GM19239 (cell line): Measurements from ENCODE around the gene PPIF.

ENCODE experiments used
- DNase-seq: peaks from one replicate; pipeline ENCODE4 v3.0.0; 2011; ENCODE audit warnings: low spot score; ENCODE audit not compliant: insufficient read length
- FAIRE-seq: peaks from 2 replicates; lab custom pipeline; 2011; peaks lifted over from hg19 to GRCh38; lab: Jason Lieb, UNC

The PPIF gene

GRCh38 chr10:79381804-79382221 is 34.5 kb downstream of the PPIF start:
- DNase-seq = no peak
- FAIRE-seq = no peak

- DNase-seq (no peak), FAIRE-seq (no peak)
Measured at GRCh38 chr10:79382491-79382941, 35.2 kb downstream of the PPIF start.

- no peak for DNase-seq
- FAIRE-seq = no peak
Measured at GRCh38 chr10:79383974-79384606, 36.8 kb downstream of the PPIF start.

- no peak for DNase-seq
- FAIRE-seq = no peak
Measured at GRCh38 chr10:79384773-79385391, 37.6 kb downstream of the PPIF start.

- no peak for DNase-seq
- FAIRE-seq = no peak
Measured at GRCh38 chr10:79385392-79385795, 38.1 kb downstream of the PPIF start.

GRCh38 chr10:79385804-79386531 is 38.7 kb downstream of the PPIF start:
- FAIRE-seq (no peak), DNase-seq (no peak)

GRCh38 chr10:79386637-79387465 is 39.6 kb downstream of the PPIF start:
- FAIRE-seq (no peak), DNase-seq (no peak)

GRCh38 chr10:79387466-79387973 is 40.3 kb downstream of the PPIF start:
- no peak for FAIRE-seq

GRCh38 chr10:79387974-79388850 is 40.9 kb downstream of the PPIF start:
- DNase-seq (no peak), FAIRE-seq (no peak)

More at GRCh38 chr10:79387466-79387973, 40.3 kb downstream of the PPIF start:
- DNase-seq = no peak

GRCh38 chr10:79390057-79390456 is 42.8 kb downstream of the PPIF start:
- DNase-seq (no peak), FAIRE-seq (no peak)

GRCh38 chr10:79390551-79391229 is 43.4 kb downstream of the PPIF start:
- DNase-seq (no peak), FAIRE-seq (no peak)

GRCh38 chr10:79391231-79392019 is 44.2 kb downstream of the PPIF start:
- no peak for DNase-seq

GRCh38 chr10:79392020-79392398 is 44.7 kb downstream of the PPIF start:
- no peak for DNase-seq
- no peak for FAIRE-seq

More at GRCh38 chr10:79391231-79392019, 44.2 kb downstream of the PPIF start:
- FAIRE-seq = no peak

GRCh38 chr10:79392506-79393176 is 45.4 kb downstream of the PPIF start:
- DNase-seq (no peak), FAIRE-seq (no peak)

- DNase-seq (no peak), FAIRE-seq (no peak)
Measured at GRCh38 chr10:79393221-79393923, 46.1 kb downstream of the PPIF start.

GRCh38 chr10:79393924-79394610 is 46.8 kb downstream of the PPIF start:
- DNase-seq (no peak), FAIRE-seq (no peak)
